Measurements from ENCODE around the gene MAST4. TPM values are rescaled to one million over a fixed set of nuclear protein-coding genes. Genes with fewer than 3 reads are reported as not detected.

The MAST4 gene
- total RNA-seq, 1 donor from 2014 or later, result 11.3 TPM

DNA sequence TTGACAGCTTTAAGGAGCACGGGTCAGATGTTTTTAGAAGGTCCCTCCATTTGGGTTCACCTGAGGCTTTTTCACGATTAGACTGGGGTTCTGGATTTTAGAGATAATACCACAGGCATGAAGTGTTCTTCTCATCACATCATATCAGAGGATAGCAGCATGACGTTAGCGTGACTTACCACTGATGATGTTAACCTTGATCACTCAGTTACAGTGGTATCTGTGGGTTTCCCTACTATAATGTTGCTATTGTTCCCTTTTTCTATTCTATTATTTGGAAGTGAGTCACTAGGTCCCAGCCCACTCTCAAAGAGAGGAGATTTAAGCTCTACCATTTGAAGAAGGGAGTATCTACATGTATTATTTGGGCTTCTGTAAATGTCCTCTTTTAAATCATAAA is 300.0 kb downstream of the MAST4 start:
- TF ChIP-seq, protein P1, sequence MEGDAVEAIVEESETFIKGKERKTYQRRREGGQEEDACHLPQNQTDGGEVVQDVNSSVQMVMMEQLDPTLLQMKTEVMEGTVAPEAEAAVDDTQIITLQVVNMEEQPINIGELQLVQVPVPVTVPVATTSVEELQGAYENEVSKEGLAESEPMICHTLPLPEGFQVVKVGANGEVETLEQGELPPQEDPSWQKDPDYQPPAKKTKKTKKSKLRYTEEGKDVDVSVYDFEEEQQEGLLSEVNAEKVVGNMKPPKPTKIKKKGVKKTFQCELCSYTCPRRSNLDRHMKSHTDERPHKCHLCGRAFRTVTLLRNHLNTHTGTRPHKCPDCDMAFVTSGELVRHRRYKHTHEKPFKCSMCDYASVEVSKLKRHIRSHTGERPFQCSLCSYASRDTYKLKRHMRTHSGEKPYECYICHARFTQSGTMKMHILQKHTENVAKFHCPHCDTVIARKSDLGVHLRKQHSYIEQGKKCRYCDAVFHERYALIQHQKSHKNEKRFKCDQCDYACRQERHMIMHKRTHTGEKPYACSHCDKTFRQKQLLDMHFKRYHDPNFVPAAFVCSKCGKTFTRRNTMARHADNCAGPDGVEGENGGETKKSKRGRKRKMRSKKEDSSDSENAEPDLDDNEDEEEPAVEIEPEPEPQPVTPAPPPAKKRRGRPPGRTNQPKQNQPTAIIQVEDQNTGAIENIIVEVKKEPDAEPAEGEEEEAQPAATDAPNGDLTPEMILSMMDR (IDR thresholded peaks at IDR 0.05), result no peak
- H3K9me3 Mint-ChIP-seq (ENCODE audit: low read depth), result no peaks in the 10 kb centered on the region
- H3K36me3 Mint-ChIP-seq (ENCODE audit: low read depth), result no peaks in the 10 kb centered on the region
- peaks cover 17% of the 10 kb centered on the region for H3K4me1 Mint-ChIP-seq (ENCODE audit: low read depth)
- no peak overlapping the region for H3K4me3 Mint-ChIP-seq (ENCODE audit: unreplicated experiment)
- no peak for DNase-seq (ENCODE audit: low spot score)
- no peaks in the 10 kb centered on the region for H3K27me3 Mint-ChIP-seq (ENCODE audit: low read depth)
- H3K27ac Mint-ChIP-seq (ENCODE audit: unreplicated experiment), result no peak overlapping the region

DNA sequence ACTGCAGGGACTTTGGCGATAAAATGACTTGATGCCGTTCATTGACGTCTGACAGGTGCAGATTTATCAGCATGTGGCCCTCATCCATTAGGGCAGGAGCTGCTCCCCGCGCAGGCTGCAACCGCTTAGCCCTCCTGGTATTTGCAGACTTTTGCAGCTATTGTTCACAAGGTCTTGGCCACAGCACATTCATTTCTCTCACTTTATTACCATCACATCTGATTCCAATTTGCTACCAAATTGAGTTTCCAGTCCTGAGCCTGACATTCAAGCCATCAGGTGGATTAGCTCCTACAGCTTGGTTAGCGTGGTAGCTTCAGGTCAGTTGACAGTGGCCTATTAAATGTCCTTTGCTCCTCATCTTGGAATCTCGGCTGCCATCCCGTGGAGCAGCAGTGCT is 301.2 kb downstream of the MAST4 start:
- H3K9me3 Mint-ChIP-seq (ENCODE audit: low read depth), result no peaks in the 10 kb centered on the region
- TF ChIP-seq, protein P1 (IDR thresholded peaks at IDR 0.05), result no peak

DNA sequence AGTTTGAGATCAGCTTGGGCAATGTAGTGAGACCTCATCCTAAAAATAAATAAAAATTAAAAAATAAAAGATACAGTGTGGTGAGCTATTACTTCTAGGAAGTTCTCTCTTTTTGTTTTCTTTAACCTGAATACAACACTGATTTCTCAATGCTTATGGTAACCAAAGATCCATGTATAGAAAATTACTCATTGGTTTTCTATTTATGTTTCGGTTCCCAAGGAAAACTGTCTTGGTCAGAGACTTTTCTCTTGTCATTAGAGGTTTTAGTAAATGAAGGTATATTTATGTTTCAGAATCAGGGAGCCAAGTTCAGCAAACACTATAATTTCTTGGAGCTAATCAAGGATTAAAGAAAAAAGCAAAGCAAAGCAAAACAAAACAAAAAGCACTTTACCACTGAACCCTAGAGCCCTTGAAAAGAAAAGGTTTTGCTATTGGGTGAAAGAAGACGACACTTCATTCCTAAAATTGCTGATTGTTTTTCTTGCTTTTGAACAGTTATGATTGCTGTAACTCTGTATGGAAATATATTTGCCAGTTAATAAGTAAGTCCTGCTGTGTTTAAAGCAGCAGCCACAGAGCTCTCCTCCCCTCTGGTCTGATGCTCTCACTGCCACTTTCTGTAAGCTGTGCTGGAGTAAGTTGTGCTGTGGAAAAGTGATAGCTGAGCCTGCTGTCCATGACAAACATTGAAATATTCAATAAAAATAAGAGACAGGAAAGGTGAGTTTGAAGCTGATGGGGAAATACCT is 302.2 kb downstream of the MAST4 start:
- no peak overlapping the region for H3K27ac Mint-ChIP-seq (ENCODE audit: unreplicated experiment)
- no peaks in the 10 kb centered on the region for H3K36me3 Mint-ChIP-seq (ENCODE audit: low read depth)
- no peak overlapping the region for H3K4me3 Mint-ChIP-seq (ENCODE audit: unreplicated experiment)
- TF ChIP-seq, protein P1 (IDR thresholded peaks at IDR 0.05), result no peak
- H3K27me3 Mint-ChIP-seq (ENCODE audit: low read depth), result no peaks in the 10 kb centered on the region
- DNase-seq (ENCODE audit: low spot score), result no peak
- H3K9me3 Mint-ChIP-seq (ENCODE audit: low read depth), result no peaks in the 10 kb centered on the region
- H3K4me1 Mint-ChIP-seq (ENCODE audit: low read depth), result peaks cover 18% of the 10 kb centered on the region

More for the DNA sequence above, 301.2 kb downstream of the MAST4 start:
- no peak overlapping the region for H3K4me3 Mint-ChIP-seq (ENCODE audit: unreplicated experiment)
- no peak overlapping the region for H3K27ac Mint-ChIP-seq (ENCODE audit: unreplicated experiment)
- no peak for DNase-seq (ENCODE audit: low spot score)
- H3K27me3 Mint-ChIP-seq (ENCODE audit: low read depth), result no peaks in the 10 kb centered on the region
- H3K36me3 Mint-ChIP-seq (ENCODE audit: low read depth), result no peaks in the 10 kb centered on the region
- peaks cover 18% of the 10 kb centered on the region for H3K4me1 Mint-ChIP-seq (ENCODE audit: low read depth)

DNA sequence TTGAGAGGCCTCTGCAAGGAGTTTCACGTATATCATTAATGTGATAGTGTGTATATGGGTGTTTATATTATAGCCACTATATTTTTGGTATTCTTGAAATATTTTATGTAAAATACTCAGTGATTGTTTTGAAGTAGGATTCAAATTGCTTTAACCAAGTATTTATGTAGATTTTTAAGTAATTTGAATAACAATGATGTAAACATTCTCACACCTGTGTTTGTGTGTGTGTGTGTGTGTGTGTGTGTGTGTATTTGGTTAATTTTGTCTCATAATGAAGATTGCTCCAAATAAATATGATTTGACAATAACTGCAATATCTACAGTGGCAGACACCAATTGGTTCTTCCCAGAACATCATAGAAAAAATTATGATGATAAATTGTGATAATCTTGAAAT is 307.0 kb downstream of the MAST4 start:
- no peak overlapping the region for H3K4me3 Mint-ChIP-seq (ENCODE audit: unreplicated experiment)
- no peaks in the 10 kb centered on the region for H3K27me3 Mint-ChIP-seq (ENCODE audit: low read depth)
- DNase-seq (ENCODE audit: low spot score), result no peak
- no peak overlapping the region for H3K27ac Mint-ChIP-seq (ENCODE audit: unreplicated experiment)
- H3K4me1 Mint-ChIP-seq (ENCODE audit: low read depth), result peaks cover 18% of the 10 kb centered on the region
- TF ChIP-seq, protein P1 (IDR thresholded peaks at IDR 0.05), result no peak
- H3K9me3 Mint-ChIP-seq (ENCODE audit: low read depth), result no peaks in the 10 kb centered on the region
- no peaks in the 10 kb centered on the region for H3K36me3 Mint-ChIP-seq (ENCODE audit: low read depth)

DNA sequence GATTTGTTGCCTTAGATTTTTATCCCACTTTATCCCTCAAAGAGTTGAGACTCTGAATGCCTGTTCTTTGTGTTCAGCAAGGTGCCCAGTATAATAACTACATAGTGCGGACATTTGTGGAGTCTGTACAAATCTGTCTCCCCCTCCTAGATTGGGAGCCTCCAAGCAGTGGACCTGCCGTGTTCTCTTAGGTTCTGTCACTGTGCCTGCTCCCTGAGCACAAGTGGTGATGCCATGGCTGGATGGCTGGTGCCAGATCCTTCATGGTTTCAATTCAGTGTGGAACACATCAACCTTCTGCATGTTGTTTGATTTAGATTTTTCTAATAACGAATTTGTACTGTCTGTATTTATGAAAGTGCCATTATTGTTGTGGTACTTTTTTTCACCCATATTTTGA is 307.5 kb downstream of the MAST4 start:
- Mint-ChIP-seq H3K27me3 (ENCODE audit: low read depth) (no peaks in the 10 kb centered on the region), H3K9me3 (ENCODE audit: low read depth) (no peaks in the 10 kb centered on the region), H3K4me1 (ENCODE audit: low read depth) (peaks cover 13% of the 10 kb centered on the region), H3K27ac (ENCODE audit: unreplicated experiment) (no peak overlapping the region), H3K4me3 (ENCODE audit: unreplicated experiment) (no peak overlapping the region), H3K36me3 (ENCODE audit: low read depth) (no peaks in the 10 kb centered on the region)
- no peak for DNase-seq (ENCODE audit: low spot score)
- TF ChIP-seq, protein P1 (IDR thresholded peaks at IDR 0.05), result no peak
